CD14-positive monocyte (primary cell): ENCODE data around the gene KCNC3. TPM values are rescaled to one million over a fixed set of nuclear protein-coding genes. Genes with fewer than 3 reads are reported as not detected.
A peak's percentile ranks its signal among the peaks of the same experiment; 100 is the strongest.

Source experiments
- DNase-seq, 3 donors: peaks; one replicate each; pipeline ENCODE4 v3.0.0-alpha.2; 2011 to 2022
- H2AFZ ChIP-seq: 2 replicates; pipeline ENCODE4 v1.6.0; 2012; ENCODE audit warnings: mild to moderate bottlenecking, low read depth, low read length, inconsistent platforms; ENCODE audit not compliant: insufficient read depth, poor library complexity, severe bottlenecking
- H3K27ac ChIP-seq, 2 donors: 1 replicate in 1 of 2; 2 replicates in 1 of 2; pipeline ENCODE4 v1.5.1; 2012 to 2013; ENCODE audit warnings: low read length in 2 of 2, control low read depth in 1 of 2, inconsistent platforms in 1 of 2, low read depth in 1 of 2, mild to moderate bottlenecking in 1 of 2
- H3K27me3 ChIP-seq, 2 donors: one replicate each; pipeline versions ENCODE4 v1.6.0 to v1.6.1; 2011 to 2013; ENCODE audit warnings: low read length in 2 of 2; ENCODE audit not compliant: control insufficient read depth in 2 of 2, insufficient read depth in 2 of 2
- H3K36me3 ChIP-seq, 2 donors: replicated peaks in 1 of 2; 1 replicate in 1 of 2; 2 replicates in 1 of 2; pipeline versions ENCODE4 v1.5.1 to v1.6.1; 2012 to 2013; ENCODE audit warnings: low read length in 2 of 2, control low read depth in 1 of 2, inconsistent platforms in 1 of 2, mild to moderate bottlenecking in 1 of 2; ENCODE audit not compliant: insufficient read depth in 2 of 2, control insufficient read depth in 1 of 2
- H3K4me1 ChIP-seq, 2 donors: 1 replicate in 1 of 2; 2 replicates in 1 of 2; pipeline versions ENCODE4 v1.5.1 to v1.6.1; 2012 to 2013; ENCODE audit warnings: low read length in 2 of 2, control low read depth in 1 of 2, inconsistent platforms in 1 of 2, mild to moderate bottlenecking in 1 of 2, moderate library complexity in 1 of 2; ENCODE audit not compliant: insufficient read depth in 2 of 2, control insufficient read depth in 1 of 2
- H3K4me2 ChIP-seq: replicated peaks from 2 replicates; pipeline ENCODE3; 2012; ENCODE audit warnings: low read length, moderate library complexity, mild to moderate bottlenecking; ENCODE audit not compliant: poor library complexity, severe bottlenecking; ENCODE audit errors: extremely low read depth
- H3K4me3 ChIP-seq, 3 experiments: fragments of 200-600 bp in 1 of 3; sonication (generic) in 1 of 3; replicated peaks in 1 of 3; 1 replicate in 2 of 3; 2 replicates in 1 of 3; pipeline ENCODE4 v1.5.1; 2011 to 2013; ENCODE audit warnings: low read length in 3 of 3, mild to moderate bottlenecking in 3 of 3, control low read depth in 2 of 3, low read depth in 2 of 3, inconsistent platforms in 1 of 3, moderate library complexity in 1 of 3
- H3K79me2 ChIP-seq: 2 replicates; pipeline ENCODE4 v1.6.0; 2012; ENCODE audit warnings: mild to moderate bottlenecking, control low read depth, inconsistent platforms, low read length, moderate library complexity; ENCODE audit not compliant: insufficient read depth
- H3K9ac ChIP-seq: 2 replicates; pipeline ENCODE4 v1.6.0; 2017; ENCODE audit warnings: low read length, mild to moderate bottlenecking; ENCODE audit not compliant: insufficient read depth, poor library complexity, severe bottlenecking
- H3K9me3 ChIP-seq, 2 donors: replicated peaks in 1 of 2; 1 replicate in 1 of 2; 2 replicates in 1 of 2; pipeline versions ENCODE4 v1.5.1 to v1.6.1; 2012 to 2013; ENCODE audit warnings: low read length in 2 of 2, control low read depth in 1 of 2; ENCODE audit not compliant: control insufficient read depth in 1 of 2, insufficient read depth in 1 of 2
- H4K20me1 ChIP-seq: 2 replicates; pipeline ENCODE4 v1.6.0; 2012; ENCODE audit warnings: mild to moderate bottlenecking, low read length, control low read depth, moderate library complexity; ENCODE audit not compliant: insufficient read depth
- H3K27ac Mint-ChIP-seq, 7 donors: one replicate each; pipeline ENCODE4 v1.8.0; 2020; ENCODE audit warnings: mild to moderate bottlenecking in 7 of 7, mixed read lengths in 7 of 7, moderate library complexity in 6 of 7, inconsistent platforms in 2 of 7
- H3K27me3 Mint-ChIP-seq, 3 donors: one replicate each; pipeline ENCODE4 v1.8.0; 2021 to 2022; ENCODE audit warnings: low read depth in 3 of 3, mild to moderate bottlenecking in 3 of 3, mixed read lengths in 3 of 3, moderate library complexity in 3 of 3, inconsistent platforms in 1 of 3
- H3K36me3 Mint-ChIP-seq, 2 donors: one replicate each; pipeline ENCODE4 v1.8.0; 2020; ENCODE audit warnings: mixed read lengths in 2 of 2, inconsistent platforms in 1 of 2, mild to moderate bottlenecking in 1 of 2
- H3K4me1 Mint-ChIP-seq: one replicate; pipeline ENCODE4 v1.8.0; 2020; ENCODE audit warnings: mild to moderate bottlenecking, mixed read lengths
- H3K4me3 Mint-ChIP-seq, 2 donors: one replicate each; pipeline ENCODE4 v1.8.0; 2020; ENCODE audit warnings: mild to moderate bottlenecking in 2 of 2, mixed read lengths in 2 of 2, moderate library complexity in 1 of 2
- H3K9me3 Mint-ChIP-seq, 7 donors: one replicate each; pipeline ENCODE4 v1.8.0; 2020 to 2022; ENCODE audit warnings: mixed read lengths in 7 of 7, mild to moderate bottlenecking in 6 of 7, moderate library complexity in 6 of 7, inconsistent platforms in 2 of 7
- CTCF ChIP-seq: fragments of 200-600 bp; IDR thresholded peaks from one replicate; pipeline ENCODE4 v1.8.0; 2022; ENCODE audit warnings: antibody characterized with exemption, mild to moderate bottlenecking
- WGBS: methylation state at CpG from one replicate; pipeline ENCODE4 v1.1.5; 2013; ENCODE audit warnings: missing lambda C conversion rate; ENCODE audit not compliant: insufficient coverage; 5-methylcytosine and 5-hydroxymethylcytosine counted together
- intact Hi-C, 2 donors: fragments of 100-400 bp; cut with micrococcal nuclease; formaldehyde crosslinking; loops; one replicate each; pipeline versions ENCODE4 v1.15.0 to v1.15.1; 2023
- polyA plus RNA-seq, 3 donors: library from polyadenylated mRNA; depleted of rRNA in 1 of 3; unstranded in 2 of 3; stranded (reverse) in 1 of 3; fragments of 300-500 nt in 2 of 3; fragments of >200 nt in 1 of 3; fragmentation: Illumina TruSeq in 2 of 3; gene quantifications; 1 replicate in 2 of 3; 2 replicates in 1 of 3; pipeline ENCODE4 v1.2.3, GENCODE V29; 2012 to 2021

KCNC3 gene
- polyA plus RNA-seq, 3 donors = 0.04 to 23.6 TPM; not detected in 1

GRCh38 chr19:50293263-50294004 lies 35.7 kb downstream of the KCNC3 start:
- H3K9ac ChIP-seq = no peak overlapping the region
- H3K36me3 Mint-ChIP-seq = no peaks in the 10 kb centered on the region
- no peak overlapping the region for H3K27ac Mint-ChIP-seq

GRCh38 chr19:50292216-50292827 lies 36.9 kb downstream of the KCNC3 start:
- Histone ChIP-seq H3K79me2 (no peaks in the 10 kb centered on the region), H3K9ac (no peak overlapping the region), H3K4me2 (no peak overlapping the region), H3K36me3 (no peaks in the 10 kb centered on the region), H3K4me3 (no peak overlapping the region), H4K20me1 (no peaks in the 10 kb centered on the region), H2AFZ (no peak overlapping the region), H3K27me3 (peaks cover 0 to 2% of the 10 kb centered on the region in 2 donors), H3K4me1 (no peaks in the 10 kb centered on the region), H3K9me3 (peaks cover 0 to 19% of the 10 kb centered on the region in 2 donors), H3K27ac (no peak overlapping the region)
- Mint-ChIP-seq H3K9me3 (peaks cover 5 to 22% (median 10%) of the 10 kb centered on the region in 7 donors), H3K4me1 (no peaks in the 10 kb centered on the region), H3K27ac (no peak overlapping the region), H3K27me3 (peaks cover 11 to 22% (median 16%) of the 10 kb centered on the region in 3 donors), H3K36me3 (no peaks in the 10 kb centered on the region), H3K4me3 (peak overlapping the region in 1 of 2 donors; percentile 32)
- intact Hi-C loops = no loop called here
- no peak for DNase-seq
- WGBS = 58% methylated on average over 7 of the region's 11 CpGs
- no peak for TF ChIP-seq CTCF

More at GRCh38 chr19:50293263-50294004, 35.7 kb downstream of the KCNC3 start:
- H3K9me3 ChIP-seq = peaks cover 0 to 9% of the 10 kb centered on the region in 2 donors
- no peak overlapping the region for H3K27ac ChIP-seq
- WGBS = 73% methylated on average over 2 of the region's 14 CpGs
- Mint-ChIP-seq H3K27me3 (peaks cover 12 to 22% (median 17%) of the 10 kb centered on the region in 3 donors), H3K9me3 (peaks cover 2 to 15% (median 9%) of the 10 kb centered on the region in 7 donors), H3K4me1 (no peaks in the 10 kb centered on the region), H3K4me3 (no peak overlapping the region)
- no peaks in the 10 kb centered on the region for H4K20me1 ChIP-seq
- no peak for DNase-seq
- no peaks in the 10 kb centered on the region for H3K79me2 ChIP-seq
- H3K36me3 ChIP-seq = no peaks in the 10 kb centered on the region
- no peaks in the 10 kb centered on the region for H3K4me1 ChIP-seq
- no peak overlapping the region for H3K4me2 ChIP-seq
- peaks cover 0 to 2% of the 10 kb centered on the region in 2 donors for H3K27me3 ChIP-seq
- intact Hi-C loops = no loop called here
- no peak overlapping the region for H2AFZ ChIP-seq
- no peak overlapping the region for H3K4me3 ChIP-seq
- no peak for TF ChIP-seq CTCF
